ENCODE results near the gene PRSS35.

DNA sequence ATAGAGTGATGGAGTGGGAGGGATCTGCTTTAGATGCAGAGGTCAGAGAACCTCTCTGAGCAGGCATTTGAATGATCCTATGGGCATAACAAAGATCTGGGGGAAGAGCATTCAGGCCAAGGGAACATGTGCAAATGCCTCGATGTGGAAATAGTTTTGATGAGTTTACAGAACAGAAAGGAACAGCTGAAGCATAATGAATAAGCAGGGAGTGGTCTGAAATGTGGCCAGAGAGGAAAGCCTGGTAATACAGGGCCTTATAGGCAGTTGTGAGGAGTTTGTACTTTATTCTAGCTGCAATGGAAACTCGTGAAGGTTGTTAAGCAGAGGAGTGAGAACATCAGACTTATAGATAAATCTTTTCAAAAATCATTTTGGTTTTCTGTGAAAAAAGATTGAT, 48.4 kb upstream of the PRSS35 start:
- TF ChIP-seq, protein P1, sequence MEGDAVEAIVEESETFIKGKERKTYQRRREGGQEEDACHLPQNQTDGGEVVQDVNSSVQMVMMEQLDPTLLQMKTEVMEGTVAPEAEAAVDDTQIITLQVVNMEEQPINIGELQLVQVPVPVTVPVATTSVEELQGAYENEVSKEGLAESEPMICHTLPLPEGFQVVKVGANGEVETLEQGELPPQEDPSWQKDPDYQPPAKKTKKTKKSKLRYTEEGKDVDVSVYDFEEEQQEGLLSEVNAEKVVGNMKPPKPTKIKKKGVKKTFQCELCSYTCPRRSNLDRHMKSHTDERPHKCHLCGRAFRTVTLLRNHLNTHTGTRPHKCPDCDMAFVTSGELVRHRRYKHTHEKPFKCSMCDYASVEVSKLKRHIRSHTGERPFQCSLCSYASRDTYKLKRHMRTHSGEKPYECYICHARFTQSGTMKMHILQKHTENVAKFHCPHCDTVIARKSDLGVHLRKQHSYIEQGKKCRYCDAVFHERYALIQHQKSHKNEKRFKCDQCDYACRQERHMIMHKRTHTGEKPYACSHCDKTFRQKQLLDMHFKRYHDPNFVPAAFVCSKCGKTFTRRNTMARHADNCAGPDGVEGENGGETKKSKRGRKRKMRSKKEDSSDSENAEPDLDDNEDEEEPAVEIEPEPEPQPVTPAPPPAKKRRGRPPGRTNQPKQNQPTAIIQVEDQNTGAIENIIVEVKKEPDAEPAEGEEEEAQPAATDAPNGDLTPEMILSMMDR (conservative IDR thresholded peaks at IDR 0.05; ENCODE audit: low read depth in 2 of 2), result no peak
- TF ChIP-seq POLR2AphosphoS5 (IDR thresholded peaks at IDR 0.05; ENCODE audit: low read depth), result no peak
- no peak for TF ChIP-seq EZH2 (IDR thresholded peaks at IDR 0.05; ENCODE audit: low read depth, unreplicated experiment)
- no peak for TF ChIP-seq CREB1 (CRISPR knock-in tag; IDR thresholded peaks at IDR 0.05; ENCODE audit: low read depth)
- TF ChIP-seq, protein P2, sequence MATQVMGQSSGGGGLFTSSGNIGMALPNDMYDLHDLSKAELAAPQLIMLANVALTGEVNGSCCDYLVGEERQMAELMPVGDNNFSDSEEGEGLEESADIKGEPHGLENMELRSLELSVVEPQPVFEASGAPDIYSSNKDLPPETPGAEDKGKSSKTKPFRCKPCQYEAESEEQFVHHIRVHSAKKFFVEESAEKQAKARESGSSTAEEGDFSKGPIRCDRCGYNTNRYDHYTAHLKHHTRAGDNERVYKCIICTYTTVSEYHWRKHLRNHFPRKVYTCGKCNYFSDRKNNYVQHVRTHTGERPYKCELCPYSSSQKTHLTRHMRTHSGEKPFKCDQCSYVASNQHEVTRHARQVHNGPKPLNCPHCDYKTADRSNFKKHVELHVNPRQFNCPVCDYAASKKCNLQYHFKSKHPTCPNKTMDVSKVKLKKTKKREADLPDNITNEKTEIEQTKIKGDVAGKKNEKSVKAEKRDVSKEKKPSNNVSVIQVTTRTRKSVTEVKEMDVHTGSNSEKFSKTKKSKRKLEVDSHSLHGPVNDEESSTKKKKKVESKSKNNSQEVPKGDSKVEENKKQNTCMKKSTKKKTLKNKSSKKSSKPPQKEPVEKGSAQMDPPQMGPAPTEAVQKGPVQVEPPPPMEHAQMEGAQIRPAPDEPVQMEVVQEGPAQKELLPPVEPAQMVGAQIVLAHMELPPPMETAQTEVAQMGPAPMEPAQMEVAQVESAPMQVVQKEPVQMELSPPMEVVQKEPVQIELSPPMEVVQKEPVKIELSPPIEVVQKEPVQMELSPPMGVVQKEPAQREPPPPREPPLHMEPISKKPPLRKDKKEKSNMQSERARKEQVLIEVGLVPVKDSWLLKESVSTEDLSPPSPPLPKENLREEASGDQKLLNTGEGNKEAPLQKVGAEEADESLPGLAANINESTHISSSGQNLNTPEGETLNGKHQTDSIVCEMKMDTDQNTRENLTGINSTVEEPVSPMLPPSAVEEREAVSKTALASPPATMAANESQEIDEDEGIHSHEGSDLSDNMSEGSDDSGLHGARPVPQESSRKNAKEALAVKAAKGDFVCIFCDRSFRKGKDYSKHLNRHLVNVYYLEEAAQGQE (IDR thresholded peaks at IDR 0.05; ENCODE audit: unreplicated experiment), result no peak
- no peak for TF ChIP-seq EZH2phosphoT487 (IDR thresholded peaks at IDR 0.05; ENCODE audit: unreplicated experiment)
- no peak for TF ChIP-seq JUNB (IDR thresholded peaks at IDR 0.05; ENCODE audit: unreplicated experiment)
- no peak for TF ChIP-seq STAT1 (IDR thresholded peaks at IDR 0.05; ENCODE audit: unreplicated experiment)

All from GM23338 (cell line).